ENCODE data around the gene TERT.

The TERT gene

DNA sequence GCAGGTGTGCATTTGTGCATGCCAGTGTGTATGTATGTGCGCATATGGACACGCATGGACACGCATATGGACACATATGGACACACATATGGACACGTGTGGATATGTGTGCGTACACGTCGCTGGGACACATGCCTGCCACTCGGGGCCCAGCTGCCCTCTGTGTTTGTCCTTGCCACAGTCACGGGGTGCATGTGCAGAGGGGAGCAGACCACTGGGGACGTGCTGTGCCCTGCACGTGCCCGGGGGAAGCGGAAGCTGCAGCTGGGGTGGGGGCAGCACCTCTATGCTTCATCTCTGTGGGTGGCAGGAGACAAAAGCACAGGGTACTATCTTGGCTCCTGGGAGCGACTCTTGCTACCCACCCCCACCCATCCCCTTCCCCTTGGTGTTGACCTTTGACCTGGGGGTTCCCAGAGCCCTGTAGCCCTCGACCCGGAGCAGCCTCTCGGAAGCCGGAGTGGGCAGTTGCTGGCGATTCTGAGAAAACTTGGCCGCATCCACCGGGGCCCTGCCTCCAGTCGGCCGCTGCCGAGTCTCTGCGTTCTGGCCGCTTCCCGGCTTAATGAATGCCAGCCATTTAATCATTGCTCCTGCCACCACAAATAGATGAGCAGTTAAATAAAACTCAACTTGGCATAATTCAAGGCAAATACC lies 72.1 kb downstream of the TERT start:
- no peak for DNase-seq (ENCODE audit: low spot score in 2 of 2)
- no peak for ATAC-seq (replicated peaks; ENCODE audit: extremely low read depth, poor library complexity, severe bottlenecking)
- Mint-ChIP-seq H3K27ac (ENCODE audit: low read depth) (no peak overlapping the region), H3K4me1 (no peaks in the 10 kb centered on the region), H3K9me3 (no peaks in the 10 kb centered on the region), H3K36me3 (ENCODE audit: insufficient read depth) (no peaks in the 10 kb centered on the region), H3K27me3 (peaks cover 28% of the 10 kb centered on the region), H3K4me3 (no peak overlapping the region)

DNA sequence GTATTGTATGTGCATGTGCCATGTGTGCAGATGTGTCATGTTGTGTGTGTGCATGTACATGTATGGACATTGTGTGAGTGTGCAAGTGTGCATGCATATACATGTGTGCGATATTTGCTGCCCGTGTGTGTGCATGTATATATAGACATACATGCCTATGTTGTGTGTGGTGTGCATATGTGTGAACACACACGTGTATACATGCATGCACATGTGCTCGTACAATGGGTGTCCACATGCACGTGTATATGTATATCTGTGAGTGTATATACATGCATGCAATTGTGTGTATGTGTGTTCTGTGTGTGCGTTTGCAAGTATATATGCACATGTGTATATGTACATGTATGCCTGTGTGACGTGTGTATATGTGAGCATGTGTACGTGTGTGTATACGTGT lies 72.7 kb downstream of the TERT start:
- Mint-ChIP-seq H3K4me1 (no peaks in the 10 kb centered on the region), H3K36me3 (ENCODE audit: insufficient read depth) (no peaks in the 10 kb centered on the region), H3K4me3 (no peak overlapping the region), H3K9me3 (no peaks in the 10 kb centered on the region), H3K27ac (ENCODE audit: low read depth) (no peak overlapping the region), H3K27me3 (peaks cover 22% of the 10 kb centered on the region)
- ATAC-seq (replicated peaks; ENCODE audit: extremely low read depth, poor library complexity, severe bottlenecking) (no peak), DNase-seq (ENCODE audit: low spot score in 2 of 2) (no peak)

DNA sequence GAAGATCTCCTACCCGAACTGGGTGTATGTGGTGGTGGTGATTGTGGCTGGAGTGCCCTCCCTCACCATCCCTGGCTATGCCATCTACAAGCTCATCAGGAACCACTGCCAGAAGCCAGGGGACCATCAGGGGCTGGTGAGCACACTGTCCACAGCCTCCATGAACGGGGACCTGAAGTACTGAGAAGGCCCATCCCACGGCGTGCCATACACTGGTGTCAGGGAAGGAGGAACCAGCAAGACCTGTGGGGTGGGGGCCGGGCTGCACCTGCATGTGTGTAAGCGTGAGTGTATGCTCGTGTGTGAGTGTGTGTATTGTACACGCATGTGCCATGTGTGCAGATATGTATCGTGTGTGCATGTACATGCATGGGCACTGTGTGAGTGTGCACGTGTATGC lies 73.1 kb downstream of the TERT start:
- H3K27me3 Mint-ChIP-seq, result peaks cover 19% of the 10 kb centered on the region

GRCh38 chr5:1220831-1221230 lies 74.0 kb downstream of the TERT start:
- peak overlapping the region; percentile 62 for H3K27ac Mint-ChIP-seq (ENCODE audit: low read depth)
- no peaks in the 10 kb centered on the region for H3K9me3 Mint-ChIP-seq
- H3K4me1 Mint-ChIP-seq, result no peaks in the 10 kb centered on the region
- peaks cover 24% of the 10 kb centered on the region for H3K27me3 Mint-ChIP-seq
- no peaks in the 10 kb centered on the region for H3K36me3 Mint-ChIP-seq (ENCODE audit: insufficient read depth)
- no peak for ATAC-seq (replicated peaks; ENCODE audit: extremely low read depth, poor library complexity, severe bottlenecking)
- no peak overlapping the region for H3K4me3 Mint-ChIP-seq
- DNase-seq (ENCODE audit: low spot score in 2 of 2), result no peak

More for the DNA sequence above, 73.1 kb downstream of the TERT start:
- DNase-seq (ENCODE audit: low spot score in 2 of 2) (no peak), ATAC-seq (replicated peaks; ENCODE audit: extremely low read depth, poor library complexity, severe bottlenecking) (no peak)
- no peaks in the 10 kb centered on the region for H3K4me1 Mint-ChIP-seq
- no peaks in the 10 kb centered on the region for H3K36me3 Mint-ChIP-seq (ENCODE audit: insufficient read depth)
- H3K4me3 Mint-ChIP-seq, result no peak overlapping the region
- no peaks in the 10 kb centered on the region for H3K9me3 Mint-ChIP-seq
- no peak overlapping the region for H3K27ac Mint-ChIP-seq (ENCODE audit: low read depth)

DNA sequence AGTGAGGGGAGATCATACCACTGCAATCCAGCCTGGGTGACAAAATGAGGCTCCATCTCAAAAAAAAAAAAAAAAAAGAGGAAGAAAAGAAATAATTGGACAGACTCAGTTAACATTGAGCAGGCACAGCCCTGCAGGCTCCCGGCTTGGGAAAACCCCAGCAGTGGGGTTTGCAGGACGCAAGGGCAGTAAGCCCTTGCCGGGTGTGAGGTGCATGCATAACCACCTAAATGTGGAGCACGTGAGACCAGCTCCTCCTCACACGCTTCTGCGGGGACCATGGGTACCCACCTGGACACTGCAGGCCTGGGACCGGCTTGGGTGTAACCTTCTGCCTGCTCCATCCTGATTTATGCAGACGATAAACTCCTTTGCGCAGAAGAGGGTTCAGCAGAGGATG lies 74.5 kb downstream of the TERT start:
- ATAC-seq (replicated peaks; ENCODE audit: extremely low read depth, poor library complexity, severe bottlenecking), result no peak
- Mint-ChIP-seq H3K4me1 (no peaks in the 10 kb centered on the region), H3K9me3 (no peaks in the 10 kb centered on the region), H3K27me3 (peaks cover 29% of the 10 kb centered on the region), H3K36me3 (ENCODE audit: insufficient read depth) (no peaks in the 10 kb centered on the region), H3K4me3 (no peak overlapping the region), H3K27ac (ENCODE audit: low read depth) (peak overlapping the region; percentile 62)
- no peak for DNase-seq (ENCODE audit: low spot score in 2 of 2)

DNA sequence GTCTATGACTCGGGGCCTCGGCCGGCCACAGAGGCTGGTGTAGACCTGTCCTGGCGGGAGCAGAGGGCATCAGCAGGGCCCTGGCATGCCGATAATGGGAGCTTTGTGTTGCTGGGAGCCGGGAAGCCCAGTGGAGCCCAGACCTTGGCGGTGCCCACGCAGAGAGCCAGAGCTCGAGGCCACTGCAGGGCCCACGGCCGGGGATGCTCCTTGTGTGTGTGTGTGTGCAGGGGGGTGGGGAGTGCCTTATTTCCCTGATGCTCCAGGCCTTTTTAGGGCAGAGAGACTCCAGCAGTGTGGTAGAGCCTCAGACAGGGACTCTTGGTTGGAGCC lies 75.1 kb downstream of the TERT start:
- Mint-ChIP-seq H3K4me3 (no peak overlapping the region), H3K9me3 (no peaks in the 10 kb centered on the region), H3K27ac (ENCODE audit: low read depth) (no peak overlapping the region), H3K4me1 (no peaks in the 10 kb centered on the region), H3K36me3 (ENCODE audit: insufficient read depth) (no peaks in the 10 kb centered on the region), H3K27me3 (peaks cover 33% of the 10 kb centered on the region)
- ATAC-seq (replicated peaks; ENCODE audit: extremely low read depth, poor library complexity, severe bottlenecking), result no peak
- no peak for DNase-seq (ENCODE audit: low spot score in 2 of 2)

DNA sequence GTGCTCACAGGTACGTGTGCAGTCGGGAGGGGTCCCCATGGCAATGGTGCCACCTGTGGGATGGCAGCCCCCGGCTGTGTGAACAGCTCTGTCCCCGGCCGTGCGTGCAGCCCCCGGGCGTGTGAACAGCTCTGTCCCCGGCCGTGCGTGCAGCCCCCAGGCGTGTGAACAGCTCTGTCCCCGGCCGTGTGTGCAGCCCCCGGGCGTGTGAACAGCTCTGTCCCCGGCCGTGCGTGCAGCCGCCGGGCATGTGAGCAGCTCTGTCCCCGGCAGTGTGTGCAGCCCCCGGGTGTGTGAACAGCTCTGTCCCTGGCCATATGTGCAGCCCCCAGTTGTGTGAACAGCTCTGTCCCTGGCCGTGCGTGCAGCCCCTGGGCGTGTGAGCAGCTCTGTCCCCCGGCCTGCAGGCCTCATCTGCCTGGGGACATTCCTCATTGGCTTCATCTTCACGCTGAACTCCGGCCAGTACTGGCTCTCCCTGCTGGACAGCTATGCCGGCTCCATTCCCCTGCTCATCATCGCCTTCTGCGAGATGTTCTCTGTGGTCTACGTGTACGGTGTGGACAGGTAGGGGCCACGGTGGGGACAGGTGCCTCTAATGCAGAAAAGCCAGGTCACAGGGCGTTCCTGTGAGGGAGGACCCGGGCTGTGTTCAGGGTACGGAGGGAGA lies 75.6 kb downstream of the TERT start:
- no peak for ATAC-seq (replicated peaks; ENCODE audit: extremely low read depth, poor library complexity, severe bottlenecking)
- Mint-ChIP-seq H3K9me3 (no peaks in the 10 kb centered on the region), H3K4me3 (no peak overlapping the region), H3K4me1 (no peaks in the 10 kb centered on the region), H3K27ac (ENCODE audit: low read depth) (no peak overlapping the region), H3K36me3 (ENCODE audit: insufficient read depth) (no peaks in the 10 kb centered on the region), H3K27me3 (peaks cover 33% of the 10 kb centered on the region)
- DNase-seq (ENCODE audit: low spot score in 2 of 2), result no peak

GRCh38 chr5:1218351-1219080 lies 76.4 kb downstream of the TERT start:
- H3K36me3 Mint-ChIP-seq (ENCODE audit: insufficient read depth), result no peaks in the 10 kb centered on the region
- H3K4me1 Mint-ChIP-seq, result no peaks in the 10 kb centered on the region
- peaks cover 33% of the 10 kb centered on the region for H3K27me3 Mint-ChIP-seq
- no peak overlapping the region for H3K4me3 Mint-ChIP-seq
- H3K9me3 Mint-ChIP-seq, result no peaks in the 10 kb centered on the region
- DNase-seq (ENCODE audit: low spot score in 2 of 2) (no peak), ATAC-seq (replicated peaks; ENCODE audit: extremely low read depth, poor library complexity, severe bottlenecking) (no peak)
- no peak overlapping the region for H3K27ac Mint-ChIP-seq (ENCODE audit: low read depth)

DNA sequence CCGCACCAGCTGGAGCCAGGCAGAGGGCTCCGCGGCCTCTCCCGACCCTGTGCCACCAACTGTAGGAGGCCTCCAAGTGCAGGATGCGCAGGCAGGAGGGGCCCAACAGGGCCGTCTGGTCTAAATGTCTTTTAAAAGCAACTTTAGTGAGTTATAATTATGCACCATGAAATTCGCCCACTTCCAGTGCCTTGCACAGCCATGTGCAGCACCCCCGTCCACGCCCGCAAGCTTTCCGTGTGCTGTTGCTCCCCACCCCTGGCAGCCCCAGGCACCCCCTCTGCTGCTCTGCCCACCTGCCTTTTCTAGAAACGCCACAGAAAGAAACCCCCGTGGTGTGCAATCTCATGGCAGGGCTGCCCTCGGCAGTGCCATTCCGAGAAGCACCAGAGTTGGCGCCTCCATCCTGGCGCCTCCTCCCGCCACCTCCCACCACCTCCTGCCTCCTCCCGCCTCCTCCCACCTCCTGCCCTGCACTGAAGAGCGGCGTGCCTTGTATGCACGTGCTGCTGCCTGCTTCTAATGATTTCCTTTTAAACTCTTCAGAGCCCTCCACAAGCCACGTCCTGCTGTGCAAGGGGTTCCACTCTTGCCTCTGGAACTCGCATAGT lies 77.2 kb downstream of the TERT start:
- DNase-seq (ENCODE audit: low spot score in 2 of 2), result no peak
- no peaks in the 10 kb centered on the region for H3K9me3 Mint-ChIP-seq

GRCh38 chr5:1216918-1217295 lies 78.0 kb downstream of the TERT start:
- Mint-ChIP-seq H3K9me3 (no peaks in the 10 kb centered on the region), H3K4me3 (no peak overlapping the region), H3K4me1 (no peaks in the 10 kb centered on the region), H3K27me3 (peaks cover 33% of the 10 kb centered on the region), H3K27ac (ENCODE audit: low read depth) (no peak overlapping the region), H3K36me3 (ENCODE audit: insufficient read depth) (no peaks in the 10 kb centered on the region)
- ATAC-seq (replicated peaks; ENCODE audit: extremely low read depth, poor library complexity, severe bottlenecking) (no peak), DNase-seq (ENCODE audit: low spot score in 2 of 2) (no peak)

More for the DNA sequence above, 77.2 kb downstream of the TERT start:
- no peak for ATAC-seq (replicated peaks; ENCODE audit: extremely low read depth, poor library complexity, severe bottlenecking)
- H3K4me3 Mint-ChIP-seq, result no peak overlapping the region
- H3K36me3 Mint-ChIP-seq (ENCODE audit: insufficient read depth), result no peaks in the 10 kb centered on the region
- H3K27ac Mint-ChIP-seq (ENCODE audit: low read depth), result no peak overlapping the region
- no peaks in the 10 kb centered on the region for H3K4me1 Mint-ChIP-seq
- H3K27me3 Mint-ChIP-seq, result peaks cover 33% of the 10 kb centered on the region

DNA sequence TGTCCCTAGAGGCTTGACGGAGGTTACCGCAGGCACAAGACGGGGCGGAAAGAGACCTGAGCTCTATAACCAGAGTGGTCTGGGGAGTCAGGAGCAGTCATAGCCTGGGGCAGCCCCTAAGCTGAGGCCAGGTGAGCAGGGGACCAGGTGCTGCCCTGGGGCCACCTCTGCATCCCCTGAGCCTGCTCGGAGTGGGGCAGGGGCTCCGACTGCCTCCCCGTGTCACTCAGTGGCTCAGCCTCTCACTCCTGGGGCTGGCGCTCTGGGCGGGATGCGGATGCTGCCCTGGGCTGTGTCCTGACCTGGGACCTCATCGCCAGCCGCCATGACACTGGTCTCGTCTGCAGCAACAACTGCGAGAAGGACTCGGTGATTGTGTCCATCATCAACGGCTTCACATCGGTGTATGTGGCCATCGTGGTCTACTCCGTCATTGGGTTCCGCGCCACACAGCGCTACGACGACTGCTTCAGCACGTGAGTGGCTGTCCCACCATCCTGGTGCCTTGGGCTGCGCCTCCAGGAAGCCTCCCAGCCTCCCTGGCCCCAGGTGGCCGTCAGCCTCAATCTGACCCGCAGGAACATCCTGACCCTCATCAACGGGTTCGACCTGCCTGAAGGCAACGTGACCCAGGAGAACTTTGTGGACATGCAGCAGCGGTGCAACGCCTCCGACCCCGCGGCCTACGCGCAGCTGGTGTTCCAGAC lies 78.5 kb downstream of the TERT start:
- H3K36me3 Mint-ChIP-seq (ENCODE audit: insufficient read depth), result no peaks in the 10 kb centered on the region
- no peaks in the 10 kb centered on the region for H3K9me3 Mint-ChIP-seq
- DNase-seq (ENCODE audit: low spot score in 2 of 2), result no peak
- no peaks in the 10 kb centered on the region for H3K4me1 Mint-ChIP-seq
- H3K27me3 Mint-ChIP-seq, result peaks cover 33% of the 10 kb centered on the region
- ATAC-seq (replicated peaks; ENCODE audit: extremely low read depth, poor library complexity, severe bottlenecking), result no peak
- H3K4me3 Mint-ChIP-seq, result no peak overlapping the region
- H3K27ac Mint-ChIP-seq (ENCODE audit: low read depth), result no peak overlapping the region

DNA sequence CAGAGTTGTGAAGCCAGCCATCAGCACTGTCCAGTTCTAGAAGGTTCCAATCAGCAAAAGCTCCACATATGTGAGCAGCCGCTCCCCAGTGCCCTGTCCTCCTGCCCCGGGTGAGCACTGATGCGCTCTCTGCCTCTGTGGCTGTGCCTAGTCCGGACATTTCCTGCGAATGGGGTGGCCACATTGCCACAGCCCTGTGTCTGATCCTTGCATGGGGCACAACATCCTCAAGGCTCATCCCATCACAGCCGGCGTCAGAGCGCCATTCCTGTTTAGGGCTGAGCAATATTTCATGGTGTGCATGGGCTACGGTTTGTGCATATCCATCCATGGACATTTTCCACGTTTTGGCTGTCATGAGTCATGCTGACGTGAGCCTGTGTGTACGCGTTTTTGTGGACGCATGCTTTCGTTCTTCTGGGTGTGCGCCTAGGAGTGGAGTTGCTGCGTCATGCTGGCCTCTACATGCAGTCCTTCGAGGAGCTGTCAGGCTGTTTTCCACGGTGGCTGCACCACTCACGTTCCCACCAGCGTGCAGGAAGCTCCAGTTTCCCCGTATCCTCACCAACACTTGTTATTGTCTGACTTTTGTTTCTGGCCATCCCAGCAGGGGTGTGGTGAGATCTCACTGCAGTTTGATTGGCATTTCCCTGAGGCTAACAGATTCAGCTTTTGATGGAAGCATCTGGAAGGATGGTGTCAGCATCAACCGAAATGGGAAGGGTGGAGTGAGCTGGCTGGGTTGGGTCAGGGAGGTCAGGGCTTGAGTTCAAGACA lies 79.4 kb downstream of the TERT start:
- Mint-ChIP-seq H3K4me3 (no peak overlapping the region), H3K36me3 (ENCODE audit: insufficient read depth) (no peaks in the 10 kb centered on the region), H3K4me1 (no peaks in the 10 kb centered on the region), H3K27ac (ENCODE audit: low read depth) (no peak overlapping the region), H3K9me3 (no peaks in the 10 kb centered on the region), H3K27me3 (peaks cover 33% of the 10 kb centered on the region)
- ATAC-seq (replicated peaks; ENCODE audit: extremely low read depth, poor library complexity, severe bottlenecking) (no peak), DNase-seq (ENCODE audit: low spot score in 2 of 2) (no peak)
